ENCODE measurements around the gene NOD2. TPM values are rescaled to one million over a fixed set of nuclear protein-coding genes. Genes with fewer than 3 reads are reported as not detected.

The NOD2 gene
- total and polyA plus RNA-seq, 9 donors, result 0.83 to 2.2 (median 1.6) TPM

GRCh38 chr16:50724306-50724705 lies 30.9 kb downstream of the NOD2 start:
- Histone ChIP-seq H3K9me3 (replicated peaks; ENCODE audit: control insufficient read depth, low read depth, low read length) (no peaks in the 10 kb centered on the region), H3K27me3 (ENCODE audit: control insufficient read depth, insufficient read depth, low read length) (no peaks in the 10 kb centered on the region), H3K4me1 (ENCODE audit: control insufficient read depth, insufficient read depth, low read length) (peaks cover 6% of the 10 kb centered on the region), H3K27ac (ENCODE audit: low read length) (no peak overlapping the region), H3K36me3 (ENCODE audit: control insufficient read depth, insufficient read depth, low read length) (peaks cover 4% of the 10 kb centered on the region), H3K4me3 (ENCODE audit: low read length) (no peak overlapping the region)
- DNase-seq, result no peak

- Histone ChIP-seq H3K27ac (ENCODE audit: low read length) (peak overlapping the region; percentile 42), H3K4me3 (ENCODE audit: low read length) (no peak overlapping the region), H3K9me3 (replicated peaks; ENCODE audit: control insufficient read depth, low read depth, low read length) (no peaks in the 10 kb centered on the region), H3K27me3 (ENCODE audit: control insufficient read depth, insufficient read depth, low read length) (no peaks in the 10 kb centered on the region), H3K4me1 (ENCODE audit: control insufficient read depth, insufficient read depth, low read length) (peaks cover 17% of the 10 kb centered on the region), H3K36me3 (ENCODE audit: control insufficient read depth, insufficient read depth, low read length) (no peaks in the 10 kb centered on the region)
- DNase-seq, result no peak
- 60% methylated on average over 1 of the region's 6 CpGs for WGBS (ENCODE audit: insufficient coverage)
These were observed 38.0 kb downstream of the NOD2 start for GRCh38 chr16:50731130-50731988.

- no peaks in the 10 kb centered on the region for H3K36me3 ChIP-seq (ENCODE audit: control insufficient read depth, insufficient read depth, low read length)
- H3K27ac ChIP-seq (ENCODE audit: low read length), result peak overlapping the region; percentile 42
- 31% methylated on average over 8 of the region's 10 CpGs for WGBS (ENCODE audit: insufficient coverage)
- no peaks in the 10 kb centered on the region for H3K9me3 ChIP-seq (replicated peaks; ENCODE audit: control insufficient read depth, low read depth, low read length)
- H3K4me3 ChIP-seq (ENCODE audit: low read length), result no peak overlapping the region
- H3K27me3 ChIP-seq (ENCODE audit: control insufficient read depth, insufficient read depth, low read length), result no peaks in the 10 kb centered on the region
- peak; percentile 66 for DNase-seq
- peaks cover 19% of the 10 kb centered on the region for H3K4me1 ChIP-seq (ENCODE audit: control insufficient read depth, insufficient read depth, low read length)
These were observed 38.8 kb downstream of the NOD2 start for GRCh38 chr16:50731989-50732832.

GRCh38 chr16:50733468-50733867 lies 40.1 kb downstream of the NOD2 start:
- Histone ChIP-seq H3K36me3 (ENCODE audit: control insufficient read depth, insufficient read depth, low read length) (no peaks in the 10 kb centered on the region), H3K27ac (ENCODE audit: low read length) (no peak overlapping the region), H3K4me1 (ENCODE audit: control insufficient read depth, insufficient read depth, low read length) (peaks cover 19% of the 10 kb centered on the region), H3K27me3 (ENCODE audit: control insufficient read depth, insufficient read depth, low read length) (no peaks in the 10 kb centered on the region), H3K9me3 (replicated peaks; ENCODE audit: control insufficient read depth, low read depth, low read length) (no peaks in the 10 kb centered on the region), H3K4me3 (ENCODE audit: low read length) (no peak overlapping the region)
- WGBS (ENCODE audit: insufficient coverage), result 76% methylated on average over 7 of the region's 7 CpGs
- no peak for DNase-seq

- H3K27ac ChIP-seq (ENCODE audit: low read length), result no peak overlapping the region
- peaks cover 19% of the 10 kb centered on the region for H3K4me1 ChIP-seq (ENCODE audit: control insufficient read depth, insufficient read depth, low read length)
- H3K4me3 ChIP-seq (ENCODE audit: low read length), result no peak overlapping the region
- 81% methylated on average over 7 of the region's 7 CpGs for WGBS (ENCODE audit: insufficient coverage)
- no peaks in the 10 kb centered on the region for H3K9me3 ChIP-seq (replicated peaks; ENCODE audit: control insufficient read depth, low read depth, low read length)
- no peaks in the 10 kb centered on the region for H3K36me3 ChIP-seq (ENCODE audit: control insufficient read depth, insufficient read depth, low read length)
- DNase-seq, result no peak
- no peaks in the 10 kb centered on the region for H3K27me3 ChIP-seq (ENCODE audit: control insufficient read depth, insufficient read depth, low read length)
These were observed 42.3 kb downstream of the NOD2 start for GRCh38 chr16:50735629-50736122.

GRCh38 chr16:50736448-50736847 lies 43.0 kb downstream of the NOD2 start:
- Histone ChIP-seq H3K27me3 (ENCODE audit: control insufficient read depth, insufficient read depth, low read length) (no peaks in the 10 kb centered on the region), H3K27ac (ENCODE audit: low read length) (no peak overlapping the region), H3K9me3 (replicated peaks; ENCODE audit: control insufficient read depth, low read depth, low read length) (no peaks in the 10 kb centered on the region), H3K4me1 (ENCODE audit: control insufficient read depth, insufficient read depth, low read length) (peaks cover 22% of the 10 kb centered on the region), H3K36me3 (ENCODE audit: control insufficient read depth, insufficient read depth, low read length) (no peaks in the 10 kb centered on the region), H3K4me3 (ENCODE audit: low read length) (no peak overlapping the region)
- DNase-seq, result no peak
- 65% methylated on average over 8 of the region's 9 CpGs for WGBS (ENCODE audit: insufficient coverage)

- WGBS (ENCODE audit: insufficient coverage), result 60% methylated on average over 1 of the region's 1 CpG
- Histone ChIP-seq H3K36me3 (ENCODE audit: control insufficient read depth, insufficient read depth, low read length) (no peaks in the 10 kb centered on the region), H3K4me1 (ENCODE audit: control insufficient read depth, insufficient read depth, low read length) (peaks cover 13% of the 10 kb centered on the region), H3K27ac (ENCODE audit: low read length) (no peak overlapping the region), H3K9me3 (replicated peaks; ENCODE audit: control insufficient read depth, low read depth, low read length) (no peaks in the 10 kb centered on the region), H3K4me3 (ENCODE audit: low read length) (no peak overlapping the region), H3K27me3 (ENCODE audit: control insufficient read depth, insufficient read depth, low read length) (no peaks in the 10 kb centered on the region)
- no peak for DNase-seq
These were observed 44.1 kb downstream of the NOD2 start for GRCh38 chr16:50737420-50737959.

- no peaks in the 10 kb centered on the region for H3K36me3 ChIP-seq (ENCODE audit: control insufficient read depth, insufficient read depth, low read length)
- no peak overlapping the region for H3K4me3 ChIP-seq (ENCODE audit: low read length)
- no peaks in the 10 kb centered on the region for H3K9me3 ChIP-seq (replicated peaks; ENCODE audit: control insufficient read depth, low read depth, low read length)
- no peak overlapping the region for H3K27ac ChIP-seq (ENCODE audit: low read length)
- WGBS (ENCODE audit: insufficient coverage), result 50% methylated on average over 1 of the region's 1 CpG
- DNase-seq, result no peak
- peaks cover 13% of the 10 kb centered on the region for H3K4me1 ChIP-seq (ENCODE audit: control insufficient read depth, insufficient read depth, low read length)
- H3K27me3 ChIP-seq (ENCODE audit: control insufficient read depth, insufficient read depth, low read length), result no peaks in the 10 kb centered on the region
These were observed 45.6 kb downstream of the NOD2 start for GRCh38 chr16:50739031-50739430.

- DNase-seq, result no peak
- H3K27me3 ChIP-seq (ENCODE audit: control insufficient read depth, insufficient read depth, low read length), result no peaks in the 10 kb centered on the region
- H3K9me3 ChIP-seq (replicated peaks; ENCODE audit: control insufficient read depth, low read depth, low read length), result no peaks in the 10 kb centered on the region
- H3K4me3 ChIP-seq (ENCODE audit: low read length), result no peak overlapping the region
- no peak overlapping the region for H3K27ac ChIP-seq (ENCODE audit: low read length)
- H3K36me3 ChIP-seq (ENCODE audit: control insufficient read depth, insufficient read depth, low read length), result no peaks in the 10 kb centered on the region
- H3K4me1 ChIP-seq (ENCODE audit: control insufficient read depth, insufficient read depth, low read length), result peaks cover 13% of the 10 kb centered on the region
- WGBS (ENCODE audit: insufficient coverage), result 78% methylated on average over 1 of the region's 1 CpG
These were observed 47.3 kb downstream of the NOD2 start for GRCh38 chr16:50740736-50741135.

- Histone ChIP-seq H3K4me1 (ENCODE audit: control insufficient read depth, insufficient read depth, low read length) (peaks cover 13% of the 10 kb centered on the region), H3K4me3 (ENCODE audit: low read length) (peak overlapping the region; percentile 37), H3K9me3 (replicated peaks; ENCODE audit: control insufficient read depth, low read depth, low read length) (no peaks in the 10 kb centered on the region), H3K36me3 (ENCODE audit: control insufficient read depth, insufficient read depth, low read length) (no peaks in the 10 kb centered on the region), H3K27ac (ENCODE audit: low read length) (peak overlapping the region; percentile 88), H3K27me3 (ENCODE audit: control insufficient read depth, insufficient read depth, low read length) (no peaks in the 10 kb centered on the region)
- DNase-seq, result no peak
- 3% methylated on average over 17 of the region's 21 CpGs for WGBS (ENCODE audit: insufficient coverage)
These were observed 47.9 kb downstream of the NOD2 start for GRCh38 chr16:50741225-50741780.
